Measurements from ENCODE around the gene HYOU1.
A peak's percentile ranks its signal among the peaks of the same experiment; 100 is the strongest.

The HYOU1 gene

DNA sequence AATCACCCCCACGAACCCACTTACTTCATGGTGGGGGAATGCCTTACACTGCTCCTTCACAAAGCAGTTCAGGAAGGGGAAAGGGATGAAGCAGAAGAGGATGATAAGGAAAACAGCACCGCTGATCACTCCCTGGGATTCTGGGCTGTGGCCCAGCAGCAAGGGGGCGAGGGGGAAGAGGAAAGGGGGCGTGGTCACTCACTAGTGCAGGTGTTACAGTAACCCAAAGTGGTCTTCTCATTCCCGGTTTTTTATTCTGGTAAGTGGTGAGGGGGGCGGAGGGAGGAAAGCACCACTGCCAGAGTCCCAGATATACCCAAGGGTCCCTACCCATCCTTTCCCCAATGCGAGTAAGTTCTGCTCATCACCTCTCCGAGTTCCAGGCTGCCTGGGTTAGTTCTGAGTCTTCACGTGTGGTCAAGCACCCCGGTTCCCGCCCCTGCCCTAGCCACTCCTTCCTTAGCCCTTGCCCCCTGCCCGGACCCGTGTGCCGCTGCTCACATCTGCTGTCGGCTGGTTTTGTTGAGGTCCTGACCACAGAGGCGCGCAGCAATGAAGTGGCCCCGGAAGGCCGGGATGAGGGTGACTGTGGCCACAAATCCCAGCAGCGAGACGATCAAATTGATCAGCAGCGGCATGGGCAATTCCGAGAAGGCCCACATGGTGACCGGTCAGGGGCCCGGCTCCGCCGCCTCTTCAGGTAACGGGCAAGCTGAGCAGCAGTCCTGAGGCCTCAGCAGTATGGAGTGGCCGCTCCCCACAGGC lies 44.2 kb upstream of the HYOU1 start:
- Histone ChIP-seq H3K27me3 (ENCODE audit: insufficient read depth, low read depth) (no peaks in the 10 kb centered on the region), H3K36me3 (ENCODE audit: insufficient read depth) (no peaks in the 10 kb centered on the region), H3K27ac (peak overlapping the region; percentile 94), H3K9ac (peak overlapping the region; percentile 92), H3K79me2 (ENCODE audit: insufficient read depth, low read depth) (peaks cover 21% of the 10 kb centered on the region; the same call in 1 of the 2 replicates), H3K4me3 (IDR thresholded peaks at IDR 0.05; ENCODE audit: insufficient read depth, low read depth, low read length) (no peak overlapping the region), H3K4me2 (peak overlapping the region; percentile 94), H2AFZ (ENCODE audit: low read depth) (peak overlapping the region; percentile 73), H4K20me1 (ENCODE audit: insufficient read depth) (no peaks in the 10 kb centered on the region), H3K4me1 (ENCODE audit: low read depth, poor library complexity, severe bottlenecking) (peaks cover 38% of the 10 kb centered on the region)
- TF ChIP-seq, protein P1, sequence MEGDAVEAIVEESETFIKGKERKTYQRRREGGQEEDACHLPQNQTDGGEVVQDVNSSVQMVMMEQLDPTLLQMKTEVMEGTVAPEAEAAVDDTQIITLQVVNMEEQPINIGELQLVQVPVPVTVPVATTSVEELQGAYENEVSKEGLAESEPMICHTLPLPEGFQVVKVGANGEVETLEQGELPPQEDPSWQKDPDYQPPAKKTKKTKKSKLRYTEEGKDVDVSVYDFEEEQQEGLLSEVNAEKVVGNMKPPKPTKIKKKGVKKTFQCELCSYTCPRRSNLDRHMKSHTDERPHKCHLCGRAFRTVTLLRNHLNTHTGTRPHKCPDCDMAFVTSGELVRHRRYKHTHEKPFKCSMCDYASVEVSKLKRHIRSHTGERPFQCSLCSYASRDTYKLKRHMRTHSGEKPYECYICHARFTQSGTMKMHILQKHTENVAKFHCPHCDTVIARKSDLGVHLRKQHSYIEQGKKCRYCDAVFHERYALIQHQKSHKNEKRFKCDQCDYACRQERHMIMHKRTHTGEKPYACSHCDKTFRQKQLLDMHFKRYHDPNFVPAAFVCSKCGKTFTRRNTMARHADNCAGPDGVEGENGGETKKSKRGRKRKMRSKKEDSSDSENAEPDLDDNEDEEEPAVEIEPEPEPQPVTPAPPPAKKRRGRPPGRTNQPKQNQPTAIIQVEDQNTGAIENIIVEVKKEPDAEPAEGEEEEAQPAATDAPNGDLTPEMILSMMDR (conservative IDR thresholded peaks at IDR 0.05; ENCODE audit: low read depth, low read length) = no peak

DNA sequence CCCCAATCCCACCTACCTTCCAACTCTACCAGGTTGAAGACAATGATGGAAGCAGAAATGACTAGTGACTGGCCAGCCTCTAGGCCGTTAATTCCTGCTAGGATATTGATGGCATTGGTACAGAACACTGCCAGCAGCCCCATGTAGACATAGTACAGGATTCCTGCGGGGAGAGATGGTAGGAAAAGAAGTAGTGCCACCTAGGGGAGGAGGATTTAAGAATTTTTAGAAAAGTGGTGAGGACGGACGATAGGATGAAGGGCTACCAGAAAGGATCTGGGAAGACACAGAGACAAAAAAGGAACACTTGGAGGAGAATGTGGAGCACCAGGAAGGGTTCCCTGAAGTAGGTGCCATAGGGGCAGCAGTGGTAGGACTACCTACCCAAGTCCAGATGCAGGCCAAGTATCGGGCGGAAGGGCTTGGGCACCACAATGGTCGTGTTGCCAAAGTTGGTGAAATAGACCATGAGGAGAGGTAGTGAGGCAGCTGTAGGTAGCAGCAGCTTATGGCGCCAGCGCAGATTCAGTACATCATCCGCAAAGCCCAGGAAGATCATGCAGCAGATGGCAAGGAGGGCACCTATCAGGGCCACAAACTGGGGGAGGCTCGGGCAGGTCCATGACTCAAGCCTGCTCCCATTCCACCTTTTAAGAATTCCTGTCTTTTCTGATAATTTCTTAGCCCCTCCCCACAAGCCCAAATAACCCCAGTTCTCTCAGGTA lies 43.4 kb upstream of the HYOU1 start:
- Histone ChIP-seq H3K4me1 (ENCODE audit: low read depth, poor library complexity, severe bottlenecking) (peaks cover 36% of the 10 kb centered on the region), H3K79me2 (ENCODE audit: insufficient read depth, low read depth) (peaks cover 21% of the 10 kb centered on the region; the same call in 1 of the 2 replicates), H3K27me3 (ENCODE audit: insufficient read depth, low read depth) (no peaks in the 10 kb centered on the region), H3K27ac (no peak overlapping the region; the same call in 1 of the 2 replicates), H3K4me3 (IDR thresholded peaks at IDR 0.05; ENCODE audit: insufficient read depth, low read depth, low read length) (no peak overlapping the region), H3K9ac (peak overlapping the region; percentile 92; the same call in 1 of the 2 replicates), H2AFZ (ENCODE audit: low read depth) (no peak overlapping the region; the same call in 1 of the 2 replicates), H4K20me1 (ENCODE audit: insufficient read depth) (no peaks in the 10 kb centered on the region), H3K36me3 (ENCODE audit: insufficient read depth) (no peaks in the 10 kb centered on the region), H3K4me2 (peak overlapping the region; percentile 94)
- TF ChIP-seq, protein P1 (conservative IDR thresholded peaks at IDR 0.05; ENCODE audit: low read depth, low read length) = peak; percentile 37; the same call in 1 of the 2 replicates

DNA sequence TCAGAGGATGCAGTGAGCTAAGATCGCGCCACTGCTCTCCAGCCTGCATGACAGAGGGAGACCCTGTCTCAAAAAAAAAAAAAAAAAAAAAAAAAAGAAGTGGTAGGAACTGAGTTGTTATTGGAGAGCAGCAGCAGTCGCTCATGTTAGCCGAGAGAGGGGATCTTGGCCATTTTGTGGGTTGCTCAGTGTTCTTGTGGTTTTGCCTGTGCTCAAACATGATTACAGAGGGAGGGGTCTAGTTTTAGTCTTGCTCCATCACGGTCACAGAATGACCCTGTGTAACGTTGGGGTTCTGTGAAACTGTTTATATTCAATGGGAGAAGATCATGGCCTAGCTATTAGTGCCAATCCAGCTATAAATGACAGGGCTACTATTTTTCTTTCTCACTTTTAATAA lies 42.7 kb upstream of the HYOU1 start:
- TF ChIP-seq, protein P1 (conservative IDR thresholded peaks at IDR 0.05; ENCODE audit: low read depth, low read length) = no peak
- no peak overlapping the region for H2AFZ ChIP-seq (ENCODE audit: low read depth)
- H3K36me3 ChIP-seq (ENCODE audit: insufficient read depth) = no peaks in the 10 kb centered on the region
- H3K4me1 ChIP-seq (ENCODE audit: low read depth, poor library complexity, severe bottlenecking) = peaks cover 32% of the 10 kb centered on the region
- no peak overlapping the region for H3K27ac ChIP-seq
- H4K20me1 ChIP-seq (ENCODE audit: insufficient read depth) = no peaks in the 10 kb centered on the region
- H3K4me3 ChIP-seq (IDR thresholded peaks at IDR 0.05; ENCODE audit: insufficient read depth, low read depth, low read length) = no peak overlapping the region
- H3K79me2 ChIP-seq (ENCODE audit: insufficient read depth, low read depth) = peaks cover 25% of the 10 kb centered on the region; the same call in 1 of the 2 replicates
- H3K27me3 ChIP-seq (ENCODE audit: insufficient read depth, low read depth) = no peaks in the 10 kb centered on the region
- H3K9ac ChIP-seq = no peak overlapping the region
- peak overlapping the region; percentile 94; the same call in 1 of the 2 replicates for H3K4me2 ChIP-seq

DNA sequence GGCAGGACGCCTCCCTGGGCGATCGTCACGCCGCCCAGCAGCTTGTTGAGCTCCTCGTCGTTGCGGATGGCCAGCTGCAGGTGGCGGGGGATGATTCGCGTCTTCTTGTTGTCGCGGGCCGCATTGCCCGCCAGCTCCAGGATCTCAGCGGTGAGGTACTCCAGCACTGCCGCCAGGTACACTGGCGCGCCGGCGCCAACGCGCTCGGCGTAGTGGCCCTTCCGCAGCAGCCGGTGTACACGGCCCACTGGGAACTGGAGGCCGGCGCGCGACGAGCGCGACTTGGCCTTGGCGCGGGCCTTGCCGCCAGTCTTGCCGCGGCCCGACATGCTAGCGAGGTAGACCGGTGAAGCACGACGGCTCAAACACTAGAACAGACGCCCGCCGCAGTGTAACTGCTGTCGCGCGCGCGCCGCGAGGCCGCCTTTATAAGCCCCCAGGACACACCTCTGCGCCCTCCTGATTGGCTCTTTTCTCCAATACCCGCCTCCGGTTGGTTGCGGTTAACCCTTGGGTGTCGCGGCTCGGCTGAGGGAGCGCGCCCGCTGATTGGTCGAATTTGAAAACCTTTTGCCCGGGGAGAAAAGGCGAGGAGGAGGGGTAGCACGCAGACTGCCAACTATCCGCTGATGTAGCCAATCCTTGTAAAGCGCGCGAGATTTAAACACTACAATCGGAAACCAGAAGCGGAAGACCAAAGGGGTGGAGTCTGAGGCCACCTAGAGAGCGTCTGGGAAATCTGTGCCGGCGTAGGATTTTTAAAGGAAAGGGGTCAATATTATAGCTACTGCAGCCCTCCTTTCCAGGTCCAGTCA lies 38.3 kb upstream of the HYOU1 start:
- H2AFZ ChIP-seq (ENCODE audit: low read depth) = peak overlapping the region; percentile 17; the same call in 1 of the 2 replicates
- H3K27ac ChIP-seq = peak overlapping the region; percentile 69
- H3K4me2 ChIP-seq = peak overlapping the region; percentile 71
- H3K36me3 ChIP-seq (ENCODE audit: insufficient read depth) = 0 out of 2 replicates have a peak, but pooled peaks cover 3% of the 10 kb centered on the region
- TF ChIP-seq, protein P1 (conservative IDR thresholded peaks at IDR 0.05; ENCODE audit: low read depth, low read length) = peak; percentile 2; the same call in 1 of the 2 replicates
- H3K27me3 ChIP-seq (ENCODE audit: insufficient read depth, low read depth) = no peaks in the 10 kb centered on the region
- H3K4me1 ChIP-seq (ENCODE audit: low read depth, poor library complexity, severe bottlenecking) = peaks cover 27% of the 10 kb centered on the region
- peaks cover 32% of the 10 kb centered on the region for H3K79me2 ChIP-seq (ENCODE audit: insufficient read depth, low read depth)
- H3K9ac ChIP-seq = peak overlapping the region; percentile 87
- H4K20me1 ChIP-seq (ENCODE audit: insufficient read depth) = peaks cover 9% of the 10 kb centered on the region
- H3K4me3 ChIP-seq (IDR thresholded peaks at IDR 0.05; ENCODE audit: insufficient read depth, low read depth, low read length) = no peak overlapping the region

Measured in KMS-11 (cell line).